ENCODE data around the gene ARHGAP6.

The ARHGAP6 gene

GRCh38 chrX:11672213-11672612, 6.5 kb upstream of the ARHGAP6 start:
- no peaks in the 10 kb centered on the region for H3K4me1 ChIP-seq (ENCODE audit: insufficient read depth, low read length)
- no peak overlapping the region for H3K4me3 ChIP-seq (ENCODE audit: low read depth in 1 of 2, low read length in 2 of 2)
- no peak overlapping the region for H3K9ac ChIP-seq (ENCODE audit: low read length)
- H3K27ac ChIP-seq (ENCODE audit: low read depth, low read length): no peak overlapping the region
- H3K27me3 ChIP-seq (ENCODE audit: control insufficient read depth in 1 of 2, insufficient read depth in 2 of 2, low read length in 2 of 2): no peaks in the 10 kb centered on the region
- no peaks in the 10 kb centered on the region for H3K9me3 ChIP-seq (ENCODE audit: low read length)
- H3K36me3 ChIP-seq (ENCODE audit: insufficient read depth, low read length): no peaks in the 10 kb centered on the region

- Histone ChIP-seq H3K4me3 (ENCODE audit: low read depth in 1 of 2, low read length in 2 of 2) (no peak overlapping the region), H3K9me3 (ENCODE audit: low read length) (no peaks in the 10 kb centered on the region), H3K27ac (ENCODE audit: low read depth, low read length) (no peak overlapping the region), H3K27me3 (ENCODE audit: control insufficient read depth in 1 of 2, insufficient read depth in 2 of 2, low read length in 2 of 2) (peaks cover 0 to 2% of the 10 kb centered on the region in 2 donors), H3K36me3 (ENCODE audit: insufficient read depth, low read length) (no peaks in the 10 kb centered on the region), H3K4me1 (ENCODE audit: insufficient read depth, low read length) (no peaks in the 10 kb centered on the region), H3K9ac (ENCODE audit: low read length) (no peak overlapping the region)
These were observed 4.6 kb upstream of the ARHGAP6 start for GRCh38 chrX:11670316-11670715.

GRCh38 chrX:11666952-11667685, 1.4 kb upstream of the ARHGAP6 start:
- Histone ChIP-seq H3K27ac (ENCODE audit: low read depth, low read length) (peak overlapping the region; percentile 39), H3K4me1 (ENCODE audit: insufficient read depth, low read length) (no peaks in the 10 kb centered on the region), H3K36me3 (ENCODE audit: insufficient read depth, low read length) (no peaks in the 10 kb centered on the region), H3K9ac (ENCODE audit: low read length) (no peak overlapping the region), H3K4me3 (ENCODE audit: low read depth in 1 of 2, low read length in 2 of 2) (no peak overlapping the region), H3K27me3 (ENCODE audit: control insufficient read depth in 1 of 2, insufficient read depth in 2 of 2, low read length in 2 of 2) (peaks cover 0 to 8% of the 10 kb centered on the region in 2 donors), H3K9me3 (ENCODE audit: low read length) (no peaks in the 10 kb centered on the region)

GRCh38 chrX:11666164-11666563, 444 bp upstream of the ARHGAP6 start:
- H3K4me1 ChIP-seq (ENCODE audit: insufficient read depth, low read length): no peaks in the 10 kb centered on the region
- H3K9me3 ChIP-seq (ENCODE audit: low read length): no peaks in the 10 kb centered on the region
- H3K9ac ChIP-seq (ENCODE audit: low read length): no peak overlapping the region
- no peaks in the 10 kb centered on the region for H3K36me3 ChIP-seq (ENCODE audit: insufficient read depth, low read length)
- no peak overlapping the region for H3K27ac ChIP-seq (ENCODE audit: low read depth, low read length)
- H3K27me3 ChIP-seq (ENCODE audit: control insufficient read depth in 1 of 2, insufficient read depth in 2 of 2, low read length in 2 of 2): peaks cover 0 to 8% of the 10 kb centered on the region in 2 donors
- peak overlapping the region; percentile 39 to 49 for H3K4me3 ChIP-seq (ENCODE audit: low read depth in 1 of 2, low read length in 2 of 2)

GRCh38 chrX:11664211-11665167, 1.2 kb downstream of the ARHGAP6 start:
- Histone ChIP-seq H3K27me3 (ENCODE audit: control insufficient read depth in 1 of 2, insufficient read depth in 2 of 2, low read length in 2 of 2) (peaks cover 0 to 8% of the 10 kb centered on the region in 2 donors), H3K4me1 (ENCODE audit: insufficient read depth, low read length) (no peaks in the 10 kb centered on the region), H3K4me3 (ENCODE audit: low read depth in 1 of 2, low read length in 2 of 2) (peak overlapping the region; percentile 49 to 58), H3K36me3 (ENCODE audit: insufficient read depth, low read length) (no peaks in the 10 kb centered on the region), H3K9me3 (ENCODE audit: low read length) (no peaks in the 10 kb centered on the region), H3K9ac (ENCODE audit: low read length) (no peak overlapping the region), H3K27ac (ENCODE audit: low read depth, low read length) (peak overlapping the region; percentile 78)

- Histone ChIP-seq H3K36me3 (ENCODE audit: insufficient read depth, low read length) (no peaks in the 10 kb centered on the region), H3K9me3 (ENCODE audit: low read length) (no peaks in the 10 kb centered on the region), H3K27ac (ENCODE audit: low read depth, low read length) (peak overlapping the region; percentile 78), H3K27me3 (ENCODE audit: control insufficient read depth in 1 of 2, insufficient read depth in 2 of 2, low read length in 2 of 2) (peaks cover 0 to 8% of the 10 kb centered on the region in 2 donors), H3K4me3 (ENCODE audit: low read depth in 1 of 2, low read length in 2 of 2) (peak overlapping the region; percentile 49 to 58), H3K9ac (ENCODE audit: low read length) (no peak overlapping the region), H3K4me1 (ENCODE audit: insufficient read depth, low read length) (no peaks in the 10 kb centered on the region)
These were observed 1.9 kb downstream of the ARHGAP6 start for GRCh38 chrX:11663875-11664210.

- H3K9ac ChIP-seq (ENCODE audit: low read length): no peak overlapping the region
- no peaks in the 10 kb centered on the region for H3K27me3 ChIP-seq (ENCODE audit: control insufficient read depth in 1 of 2, insufficient read depth in 2 of 2, low read length in 2 of 2)
- no peak overlapping the region for H3K27ac ChIP-seq (ENCODE audit: low read depth, low read length)
- no peaks in the 10 kb centered on the region for H3K36me3 ChIP-seq (ENCODE audit: insufficient read depth, low read length)
- no peaks in the 10 kb centered on the region for H3K4me1 ChIP-seq (ENCODE audit: insufficient read depth, low read length)
- no peak overlapping the region for H3K4me3 ChIP-seq (ENCODE audit: low read depth in 1 of 2, low read length in 2 of 2)
- H3K9me3 ChIP-seq (ENCODE audit: low read length): no peaks in the 10 kb centered on the region
These were observed 10.3 kb downstream of the ARHGAP6 start for GRCh38 chrX:11655282-11656015.

- no peaks in the 10 kb centered on the region for H3K9me3 ChIP-seq (ENCODE audit: low read length)
- H3K36me3 ChIP-seq (ENCODE audit: insufficient read depth, low read length): no peaks in the 10 kb centered on the region
- H3K27me3 ChIP-seq (ENCODE audit: control insufficient read depth in 1 of 2, insufficient read depth in 2 of 2, low read length in 2 of 2): no peaks in the 10 kb centered on the region
- no peak overlapping the region for H3K27ac ChIP-seq (ENCODE audit: low read depth, low read length)
- H3K9ac ChIP-seq (ENCODE audit: low read length): no peak overlapping the region
- no peak overlapping the region for H3K4me3 ChIP-seq (ENCODE audit: low read depth in 1 of 2, low read length in 2 of 2)
- H3K4me1 ChIP-seq (ENCODE audit: insufficient read depth, low read length): no peaks in the 10 kb centered on the region
These were observed 16.8 kb downstream of the ARHGAP6 start for GRCh38 chrX:11648705-11649519.

GRCh38 chrX:11647138-11647537, 18.6 kb downstream of the ARHGAP6 start:
- Histone ChIP-seq H3K27ac (ENCODE audit: low read depth, low read length) (no peak overlapping the region), H3K9ac (ENCODE audit: low read length) (no peak overlapping the region), H3K9me3 (ENCODE audit: low read length) (no peaks in the 10 kb centered on the region), H3K36me3 (ENCODE audit: insufficient read depth, low read length) (no peaks in the 10 kb centered on the region), H3K27me3 (ENCODE audit: control insufficient read depth in 1 of 2, insufficient read depth in 2 of 2, low read length in 2 of 2) (no peaks in the 10 kb centered on the region), H3K4me1 (ENCODE audit: insufficient read depth, low read length) (no peaks in the 10 kb centered on the region), H3K4me3 (ENCODE audit: low read depth in 1 of 2, low read length in 2 of 2) (no peak overlapping the region)

GRCh38 chrX:11641349-11642065, 24.2 kb downstream of the ARHGAP6 start:
- no peak overlapping the region for H3K27ac ChIP-seq (ENCODE audit: low read depth, low read length)
- H3K4me3 ChIP-seq (ENCODE audit: low read depth in 1 of 2, low read length in 2 of 2): no peak overlapping the region
- H3K4me1 ChIP-seq (ENCODE audit: insufficient read depth, low read length): peaks cover 6% of the 10 kb centered on the region
- no peak overlapping the region for H3K9ac ChIP-seq (ENCODE audit: low read length)
- no peaks in the 10 kb centered on the region for H3K36me3 ChIP-seq (ENCODE audit: insufficient read depth, low read length)
- no peaks in the 10 kb centered on the region for H3K9me3 ChIP-seq (ENCODE audit: low read length)
- no peaks in the 10 kb centered on the region for H3K27me3 ChIP-seq (ENCODE audit: control insufficient read depth in 1 of 2, insufficient read depth in 2 of 2, low read length in 2 of 2)
